ENCODE measurements around the gene ELK1.

Gene ELK1

GRCh38 chrX:47644557-47645091, 5.7 kb downstream of the ELK1 start:
- DNase-seq: no peak

DNA sequence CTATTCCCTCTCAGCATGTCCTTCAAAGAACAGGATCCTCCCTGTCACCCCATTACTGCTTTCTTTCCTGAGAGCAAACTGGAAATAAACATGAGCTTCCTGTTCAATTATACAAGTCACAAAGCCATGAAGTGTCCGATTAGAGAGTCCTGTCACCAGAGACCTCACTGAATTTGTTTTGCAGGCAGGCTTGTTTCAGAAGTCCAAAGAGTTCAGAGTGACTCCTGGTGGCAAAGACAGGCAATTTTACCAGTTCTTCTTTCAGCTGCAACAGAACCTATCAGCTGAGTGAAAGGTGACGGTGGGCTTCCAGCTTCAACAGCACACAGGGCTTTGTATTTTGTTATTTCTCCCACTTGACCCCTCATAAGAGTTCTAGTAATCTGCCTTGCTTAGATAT, 6.4 kb downstream of the ELK1 start:
- no peak for DNase-seq

DNA sequence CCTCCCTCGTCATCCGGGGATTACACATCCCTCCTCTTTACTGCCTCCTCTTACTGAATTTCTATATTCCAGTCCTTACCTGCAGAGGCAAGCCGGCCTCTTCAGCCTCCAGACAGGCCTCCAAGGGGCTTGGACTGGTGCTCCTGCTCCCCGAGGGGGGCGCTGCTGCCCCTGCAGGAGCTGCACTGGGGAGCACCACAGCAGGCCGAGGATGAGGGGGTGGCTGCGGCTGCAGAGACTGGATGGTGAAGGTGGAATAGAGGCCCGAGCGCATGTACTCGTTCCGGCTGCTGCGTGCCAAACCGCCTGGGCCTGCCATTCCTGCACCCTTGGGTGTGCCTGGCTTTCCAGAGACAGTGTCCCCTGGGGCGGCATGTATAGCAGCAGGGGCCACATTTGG, 11.5 kb downstream of the ELK1 start:
- DNase-seq: no peak

- DNase-seq: peak in 1 of 4 experiments; percentile 23
These were observed 12.7 kb downstream of the ELK1 start for GRCh38 chrX:47637546-47638195.

- DNase-seq: no peak
These were observed 15.3 kb downstream of the ELK1 start for GRCh38 chrX:47634871-47635575.

DNA sequence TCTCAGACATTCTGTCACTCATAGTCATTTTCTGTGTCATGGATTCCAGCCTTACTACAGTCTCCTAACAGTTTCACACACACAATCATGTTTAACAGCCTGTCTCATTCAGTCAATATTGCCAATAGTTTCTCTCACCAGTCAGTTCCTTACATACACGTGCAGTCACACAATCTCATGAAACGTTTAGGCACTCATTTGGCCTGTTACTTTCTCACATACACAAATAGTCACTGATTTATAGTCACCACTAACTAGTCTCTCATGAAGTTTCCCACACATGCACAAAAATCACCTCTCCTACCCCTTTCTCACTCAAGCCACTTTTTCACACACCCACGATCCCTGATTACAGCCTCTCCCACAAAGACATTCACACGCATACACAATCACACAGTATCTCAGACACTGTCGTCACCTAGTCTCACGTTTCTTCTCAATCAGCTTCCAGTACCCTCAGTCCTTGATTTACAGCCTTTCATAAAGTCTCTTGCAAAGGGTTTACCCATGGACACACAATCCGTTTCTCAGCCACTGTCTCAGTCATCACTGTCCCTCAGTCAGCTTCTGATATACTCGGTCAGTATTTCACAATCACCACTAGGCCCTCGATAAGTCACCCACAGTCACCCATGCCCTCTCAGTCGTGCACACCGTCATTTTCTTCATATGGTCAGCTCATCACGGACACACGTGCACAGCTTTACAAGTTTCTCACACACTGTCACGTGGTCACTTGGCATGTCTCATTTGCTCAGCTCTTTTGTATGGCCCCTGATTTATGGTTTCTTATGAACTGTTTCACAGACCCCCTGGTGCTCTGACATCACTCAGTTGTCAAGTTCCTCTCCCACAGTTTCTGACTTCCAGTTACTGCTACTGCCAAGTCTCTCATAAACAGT, 16.4 kb downstream of the ELK1 start:
- no peak for DNase-seq

DNA sequence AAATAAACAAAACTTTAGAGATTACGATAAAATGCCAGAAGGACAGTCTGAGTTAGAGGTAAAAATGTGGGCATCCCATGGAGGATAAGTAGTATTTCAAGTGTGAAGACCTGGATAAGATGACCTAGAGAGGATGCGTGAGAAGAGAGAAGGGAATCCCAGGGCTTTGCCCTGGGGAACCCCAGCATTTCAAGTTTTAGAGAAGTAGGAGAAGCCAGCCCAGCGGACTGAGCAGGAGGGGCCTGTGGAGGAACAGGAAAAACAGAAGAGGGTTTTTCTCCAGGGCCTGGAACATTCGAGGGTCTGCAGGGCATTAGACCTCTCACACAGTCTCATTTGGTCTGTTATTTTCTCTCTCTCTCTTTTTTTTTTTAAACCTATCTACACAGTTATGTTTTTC, 17.7 kb downstream of the ELK1 start:
- no peak for DNase-seq

- DNase-seq: no peak
These were observed 18.7 kb downstream of the ELK1 start for GRCh38 chrX:47631676-47632075.

DNA sequence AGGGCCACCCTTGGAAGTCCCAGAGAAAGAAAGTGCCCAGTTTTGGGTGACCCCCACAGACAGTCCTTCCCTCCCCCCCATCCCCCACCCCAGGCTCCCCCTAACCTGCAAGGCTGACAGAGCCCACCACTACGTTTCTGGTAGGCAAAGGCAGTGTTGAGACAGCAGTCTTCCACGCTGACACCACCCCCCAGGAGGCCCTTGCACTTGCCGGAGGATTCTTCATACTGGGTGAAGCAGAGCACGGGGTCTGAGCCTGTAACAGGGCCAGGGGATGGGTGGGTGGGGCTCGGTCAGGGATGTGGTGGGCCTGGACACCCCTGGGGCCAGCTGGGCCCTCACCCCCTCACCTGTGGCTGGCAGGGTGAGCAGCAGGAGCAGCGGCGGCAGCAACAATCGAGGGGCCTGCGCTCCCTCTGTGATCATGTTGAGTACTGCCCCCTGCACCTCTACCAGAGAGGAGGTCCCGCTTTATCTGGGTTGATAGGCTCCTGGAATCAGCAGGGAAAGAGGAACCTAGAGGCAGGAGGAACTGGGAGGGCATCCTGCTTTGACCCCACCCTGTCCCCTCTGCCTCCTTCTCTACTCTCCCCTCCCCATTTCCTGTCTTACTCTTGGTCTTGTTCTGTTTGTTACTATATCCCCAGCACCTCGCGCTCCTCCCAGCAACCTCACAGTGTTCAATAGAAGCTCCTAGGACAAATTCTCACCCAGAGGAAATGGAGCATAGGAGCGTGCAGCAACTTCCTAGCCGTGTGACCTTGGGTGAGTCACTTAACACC, 20.8 kb downstream of the ELK1 start, which contains the start of gene CFP:
Gene CFP, minus strand, starts transcription at position 512 of the 782 bp plus-strand sequence. Its CDS starts 86 bp downstream, at position 426.
- DNase-seq: peak in 1 of 4 experiments; percentile 21

- no peak for DNase-seq
These were observed 21.4 kb downstream of the ELK1 start for GRCh38 chrX:47628982-47629381.

GRCh38 chrX:47625365-47625764, 25.0 kb downstream of the ELK1 start:
- no peak for DNase-seq

- peak in 3 of 4 experiments; percentile 21 to 51 (median 29) for DNase-seq
These were observed 26.8 kb downstream of the ELK1 start for GRCh38 chrX:47623540-47624027.

GRCh38 chrX:47621851-47622250, 28.5 kb downstream of the ELK1 start:
- no peak for DNase-seq

GRCh38 chrX:47620303-47620685, 30.1 kb downstream of the ELK1 start:
- no peak for DNase-seq

DNA sequence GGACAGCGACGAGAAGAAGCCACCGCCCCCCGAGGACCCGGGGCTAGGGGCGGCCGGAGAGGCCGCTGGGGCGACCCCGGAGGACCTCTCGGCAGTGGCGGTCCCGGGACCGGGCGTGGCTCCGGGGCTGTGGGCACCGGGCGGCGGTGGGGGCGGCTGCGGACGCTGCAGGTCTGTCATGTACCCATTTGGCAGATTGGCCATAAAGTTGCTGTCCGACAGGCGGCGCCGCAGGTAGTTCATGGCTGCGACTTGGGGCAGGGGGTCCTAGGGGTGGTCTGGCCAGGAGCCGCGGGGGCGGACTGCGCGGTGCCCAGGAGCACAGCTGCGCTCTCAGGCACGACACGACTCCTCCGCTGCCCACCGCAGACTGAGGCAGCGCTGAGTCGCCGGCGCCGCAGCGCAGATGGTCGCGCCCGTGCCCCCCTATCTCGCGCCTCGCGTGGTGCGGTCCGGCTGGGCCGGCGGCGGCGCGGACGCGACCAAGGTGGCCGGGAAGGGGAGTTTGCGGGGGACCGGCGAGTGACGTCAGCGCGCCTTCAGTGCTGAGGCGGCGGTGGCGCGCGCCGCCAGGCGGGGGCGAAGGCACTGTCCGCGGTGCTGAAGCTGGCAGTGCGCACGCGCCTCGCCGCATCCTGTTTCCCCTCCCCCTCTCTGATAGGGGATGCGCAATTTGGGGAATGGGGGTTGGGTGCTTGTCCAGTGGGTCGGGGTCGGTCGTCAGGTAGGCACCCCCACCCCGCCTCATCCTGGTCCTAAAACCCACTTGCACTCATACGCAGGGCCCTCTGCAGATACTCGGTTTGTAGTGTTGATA, 30.7 kb downstream of the ELK1 start, which contains the start of gene SYN1:
Gene SYN1, minus strand, starts transcription at position 372 of the 817 bp plus-strand sequence. Its CDS starts 129 bp downstream, at position 243.
- DNase-seq: peak; percentile 32 to 73 (median 54)

- no peak for DNase-seq
These were observed 31.4 kb downstream of the ELK1 start for GRCh38 chrX:47618923-47619485.

DNA sequence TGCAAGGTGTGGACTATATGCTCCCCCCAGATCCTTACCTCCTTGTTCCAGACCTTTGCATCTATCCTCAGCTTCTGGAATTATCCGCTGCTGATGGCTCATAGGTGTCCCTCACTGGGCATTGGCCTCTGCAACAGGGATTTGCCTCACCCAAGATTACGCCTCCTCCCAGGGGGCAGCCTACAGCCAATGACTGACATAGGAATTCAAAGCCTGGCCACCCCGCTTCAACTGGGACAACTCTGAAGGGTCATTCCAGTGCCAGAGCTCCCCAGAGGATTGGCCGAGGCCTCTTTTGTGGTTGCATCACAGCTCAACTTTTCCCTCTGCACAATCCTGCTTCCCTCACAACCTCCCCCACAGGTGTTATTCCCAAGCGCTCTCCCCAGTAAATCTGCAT, 35.7 kb downstream of the ELK1 start:
- no peak for DNase-seq

- DNase-seq: no peak
These were observed 37.3 kb downstream of the ELK1 start for GRCh38 chrX:47613082-47613481.

DNA sequence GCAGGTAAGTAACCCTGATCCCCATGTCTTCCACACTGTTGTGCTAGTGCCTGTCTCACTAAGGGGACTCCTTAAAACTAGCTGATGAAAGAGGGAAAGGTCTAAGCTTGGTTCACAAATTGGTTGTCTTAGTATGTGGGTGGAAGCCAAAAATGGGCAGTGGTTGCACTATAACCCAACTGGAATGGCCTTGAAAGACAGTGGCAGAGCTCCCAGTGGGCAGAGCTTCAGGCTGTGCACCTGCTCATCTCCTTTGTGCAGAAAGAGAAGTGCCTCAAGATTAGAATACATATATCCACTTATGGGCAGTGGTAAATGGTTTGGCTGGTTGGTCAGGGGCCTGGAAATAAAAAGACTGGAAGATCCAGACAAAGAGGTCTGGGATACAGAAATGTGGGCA, 37.9 kb downstream of the ELK1 start:
- DNase-seq: no peak

DNA sequence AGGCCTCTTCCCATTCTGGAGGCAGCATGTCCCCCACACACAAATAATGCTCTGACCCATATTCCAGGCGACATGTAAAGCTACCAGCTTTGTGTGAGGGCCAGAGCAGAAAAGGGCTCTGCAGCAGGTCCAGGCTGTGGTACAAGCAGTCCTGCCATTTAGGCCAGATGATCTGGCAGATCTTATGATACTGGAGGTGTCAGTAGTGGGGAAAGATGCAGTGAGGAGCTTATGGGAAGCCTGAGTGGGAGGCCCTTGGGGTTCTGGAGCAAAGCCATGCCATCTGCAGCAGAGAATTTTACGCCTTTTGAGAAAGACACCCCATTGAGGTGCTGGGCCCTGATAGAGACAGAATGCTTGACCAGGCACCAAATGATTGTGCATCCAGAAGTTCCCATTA, 38.4 kb downstream of the ELK1 start:
- no peak for DNase-seq

- DNase-seq: no peak
These were observed 38.9 kb downstream of the ELK1 start for GRCh38 chrX:47611489-47611888.
